GM13976 (cell line): ENCODE results near the gene SENP8.

Experiments
- DNase-seq: peaks from one replicate; pipeline ENCODE4 v3.0.0; 2012; ENCODE audit warnings: low spot score
- CTCF ChIP-seq: IDR thresholded peaks from 2 replicates; pipeline ENCODE4 v1.5.1; 2012; ENCODE audit warnings: borderline replicate concordance, mild to moderate bottlenecking; ENCODE audit not compliant: insufficient read depth; ENCODE audit errors: extremely low read depth, missing control alignments, control extremely low read depth
- in situ Hi-C: fragments of 300-500 bp; cut with MboI; formaldehyde crosslinking; loops from one replicate; pipeline ENCODE4 v1.12.0; 2022; ENCODE audit warnings: low sequenced_read_pairs, mixed read lengths, inconsistent platforms; ENCODE audit not compliant: unreplicated experiment

Gene SENP8

GRCh38 chr15:72112805-72113204 is 5.4 kb upstream of the SENP8 start:
- DNase-seq, result no peak
- in situ Hi-C loops, result no loop called here
- TF ChIP-seq CTCF, result no peak

- no peak for DNase-seq
- TF ChIP-seq CTCF, result no peak
- in situ Hi-C loops, result no loop called here
Measured at GRCh38 chr15:72113347-72114031, 4.7 kb upstream of the SENP8 start.

- in situ Hi-C loops, result no loop called here
- no peak for DNase-seq
- no peak for TF ChIP-seq CTCF
Measured at GRCh38 chr15:72116731-72117485, 1.3 kb upstream of the SENP8 start.

- no peak for TF ChIP-seq CTCF
- in situ Hi-C loops, result no loop called here
- DNase-seq, result peak; percentile 82
Measured at GRCh38 chr15:72117486-72118016, 652 bp upstream of the SENP8 start.

- in situ Hi-C loops, result no loop called here
- no peak for DNase-seq
- TF ChIP-seq CTCF, result no peak
Measured at GRCh38 chr15:72124218-72124617, 6.0 kb downstream of the SENP8 start.

GRCh38 chr15:72127724-72128322 is 9.6 kb downstream of the SENP8 start:
- in situ Hi-C loops, result no loop called here
- DNase-seq, result no peak
- no peak for TF ChIP-seq CTCF
